ENCODE data around the gene MTA2.

DNA sequence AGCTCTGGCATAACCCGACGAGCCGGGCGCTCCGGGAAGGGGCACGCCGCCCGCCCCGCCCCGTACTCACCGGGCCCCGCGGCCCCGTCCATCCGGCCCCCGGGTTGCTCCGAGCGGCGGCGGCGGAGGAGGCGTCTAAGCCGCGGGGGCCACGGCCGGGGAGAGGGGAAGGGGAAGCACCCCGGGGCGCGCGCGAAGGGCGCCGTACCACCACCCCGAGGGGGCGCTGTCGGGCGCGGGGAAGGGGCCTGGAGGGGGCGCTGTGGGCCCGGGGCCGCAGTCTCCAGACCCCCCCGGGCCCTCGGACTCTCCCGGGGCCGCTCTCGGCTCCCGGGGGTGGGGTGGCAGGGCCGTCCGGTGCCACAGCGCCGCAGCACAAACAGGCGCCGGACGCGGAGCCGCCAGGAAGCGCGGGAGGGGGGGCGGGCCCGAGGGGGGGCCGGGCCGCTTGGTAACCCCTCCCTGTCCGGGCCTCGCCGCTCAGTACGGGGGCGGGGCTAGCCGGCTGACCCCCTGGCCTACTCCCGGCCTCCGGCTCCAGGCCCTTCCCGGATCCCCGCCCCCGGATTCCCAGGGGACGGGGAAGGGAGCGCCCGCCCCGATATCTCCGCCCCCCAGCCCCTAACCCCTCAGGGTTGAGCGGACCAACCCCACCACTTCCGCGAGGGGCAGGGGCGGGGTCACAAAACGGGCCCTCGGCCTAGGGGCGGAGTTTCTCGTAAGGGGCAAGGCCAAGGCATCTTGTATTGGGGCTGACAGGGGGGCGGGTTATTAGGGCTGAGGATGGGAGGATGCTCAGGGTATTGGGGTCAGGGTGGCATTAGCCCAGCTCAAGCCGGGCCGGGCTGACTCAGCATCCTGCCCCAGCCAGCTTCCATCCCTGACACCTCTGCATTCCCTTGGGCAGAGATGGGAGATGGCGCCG lies 11.0 kb upstream of the MTA2 start, which contains the start of the genes EML3 and ROM1:
- no peak for TF ChIP-seq POLR2A (IDR thresholded peaks at IDR 0.05)
- TF ChIP-seq, protein P1, sequence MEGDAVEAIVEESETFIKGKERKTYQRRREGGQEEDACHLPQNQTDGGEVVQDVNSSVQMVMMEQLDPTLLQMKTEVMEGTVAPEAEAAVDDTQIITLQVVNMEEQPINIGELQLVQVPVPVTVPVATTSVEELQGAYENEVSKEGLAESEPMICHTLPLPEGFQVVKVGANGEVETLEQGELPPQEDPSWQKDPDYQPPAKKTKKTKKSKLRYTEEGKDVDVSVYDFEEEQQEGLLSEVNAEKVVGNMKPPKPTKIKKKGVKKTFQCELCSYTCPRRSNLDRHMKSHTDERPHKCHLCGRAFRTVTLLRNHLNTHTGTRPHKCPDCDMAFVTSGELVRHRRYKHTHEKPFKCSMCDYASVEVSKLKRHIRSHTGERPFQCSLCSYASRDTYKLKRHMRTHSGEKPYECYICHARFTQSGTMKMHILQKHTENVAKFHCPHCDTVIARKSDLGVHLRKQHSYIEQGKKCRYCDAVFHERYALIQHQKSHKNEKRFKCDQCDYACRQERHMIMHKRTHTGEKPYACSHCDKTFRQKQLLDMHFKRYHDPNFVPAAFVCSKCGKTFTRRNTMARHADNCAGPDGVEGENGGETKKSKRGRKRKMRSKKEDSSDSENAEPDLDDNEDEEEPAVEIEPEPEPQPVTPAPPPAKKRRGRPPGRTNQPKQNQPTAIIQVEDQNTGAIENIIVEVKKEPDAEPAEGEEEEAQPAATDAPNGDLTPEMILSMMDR (IDR thresholded peaks at IDR 0.05) = peak; percentile 81 to 95 (median 92)
- TF ChIP-seq EP300 (IDR thresholded peaks at IDR 0.05) = peak; percentile 21
